A549 (cell line): ENCODE data around the gene CCDC80. TPM values are rescaled to one million over a fixed set of nuclear protein-coding genes. Genes with fewer than 3 reads are reported as not detected.

ENCODE experiments used
- ATAC-seq, 2 experiments: fragments of 200-7000 bp in 1 of 2; fragments of >200 bp in 1 of 2; cut with Nextera tagmentation in 1 of 2; cut with Tn5 transposase in 1 of 2; 3 replicates each; pipeline versions ENCODE4 v1.8.0 to v1.9.1; 2018 to 2020; ENCODE audit warnings: mild to moderate bottlenecking in 1 of 2, moderate library complexity in 1 of 2
- CTCF ChIA-PET: fragments of 300-600 bp; sonication (Branson Sonifier 250); formaldehyde crosslinking; extraction: SDS; loops from one replicate; lab custom pipeline; 2021; ENCODE audit warnings: antibody characterized with exemption, inconsistent platforms; lab: Yijun Ruan, JAX
- POLR2A ChIA-PET: fragments of 350-600 bp; formaldehyde crosslinking; extraction: SDS; loops from one replicate; lab custom pipeline; 2021; ENCODE audit warnings: antibody characterized with exemption, inconsistent platforms; lab: Yijun Ruan, JAX
- DNase-seq, 2 experiments: peaks; one replicate each; pipeline versions ENCODE4 v3.0.0 to v3.0.0-alpha.2; 2011 to 2016; ENCODE audit warnings: low read depth in 1 of 2, low spot score in 1 of 2
- FAIRE-seq: peaks from 2 replicates; lab custom pipeline; 2011; peaks lifted over from hg19 to GRCh38; lab: Jason Lieb, UNC
- H3K27ac ChIP-seq, 2 experiments: fragments of >200 bp; sonication (Bioruptor Twin); formaldehyde crosslinking; 3 replicates each; pipeline ENCODE4 v1.5.1; 2016 to 2017
- H3K4me1 ChIP-seq: fragments of >200 bp; sonication (Bioruptor Twin); formaldehyde crosslinking; 3 replicates; pipeline ENCODE4 v1.6.1; 2016
- H3K4me2 ChIP-seq: fragments of >200 bp; sonication (Bioruptor Twin); formaldehyde crosslinking; 3 replicates; pipeline ENCODE4 v1.6.1; 2016
- H3K4me3 ChIP-seq: fragments of >200 bp; sonication (Bioruptor Twin); formaldehyde crosslinking; 3 replicates; pipeline ENCODE4 v1.5.1; 2016
- H3K9me3 ChIP-seq: fragments of >200 bp; sonication (Bioruptor Twin); formaldehyde crosslinking; 3 replicates; pipeline ENCODE4 v1.6.1; 2016
- ATOH8 ChIP-seq: fragments of 250-450 bp; sonication (Bioruptor Pico); IDR thresholded peaks from 2 replicates; pipeline ENCODE4 v1.5.0; 2020; ENCODE audit warnings: low read depth, mild to moderate bottlenecking, moderate library complexity
- CBX8 ChIP-seq: fragments of 200-600 bp; sonication (generic); IDR thresholded peaks from 2 replicates; pipeline ENCODE4 v1.6.1; 2016
- CEBPB ChIP-seq, 2 experiments: fragments of >200 bp in 1 of 2; sonication (Bioruptor Twin) in 1 of 2; formaldehyde crosslinking in 1 of 2; IDR thresholded peaks; 2 replicates each; pipeline ENCODE4 v1.6.1; 2012 to 2016
- CHD2 ChIP-seq: fragments of 150-350 bp; IDR thresholded peaks from 2 replicates; pipeline ENCODE4 v1.6.1; 2014; ENCODE audit warnings: low read length; ENCODE audit not compliant: partially characterized antibody
- ELK1 ChIP-seq: fragments of 150-350 bp; IDR thresholded peaks from 2 replicates; pipeline ENCODE4 v1.6.1; 2014; ENCODE audit warnings: low read depth, mild to moderate bottlenecking, low read length
- EP300 ChIP-seq, 2 experiments: fragments of >200 bp; sonication (Bioruptor Twin); formaldehyde crosslinking; IDR thresholded peaks; 2 replicates in 1 of 2; 3 replicates in 1 of 2; pipeline ENCODE4 v1.6.1; 2016 to 2017
- FOSL2 ChIP-seq, 2 experiments: fragments of 450-650 bp in 1 of 2; fragments of >200 bp in 1 of 2; sonication (Bioruptor Twin) in 1 of 2; formaldehyde crosslinking; IDR thresholded peaks; 2 replicates each; pipeline versions ENCODE4 v1.5.0 to v1.6.1; 2016 to 2020; ENCODE audit warnings: mild to moderate bottlenecking in 1 of 2, moderate library complexity in 1 of 2
- FOXS1 ChIP-seq: fragments of 250-450 bp; sonication (Bioruptor Pico); IDR thresholded peaks from 2 replicates; pipeline ENCODE4 v1.5.0; 2020; ENCODE audit warnings: mild to moderate bottlenecking, moderate library complexity
- GATA3 ChIP-seq: IDR thresholded peaks from 2 replicates; pipeline ENCODE4 v1.6.1; 2012; ENCODE audit warnings: borderline replicate concordance
- HDAC2 ChIP-seq: fragments of 200-600 bp; sonication (generic); IDR thresholded peaks from 2 replicates; pipeline ENCODE4 v1.6.1; 2016
- HOXB13 ChIP-seq: fragments of 250-450 bp; sonication (Bioruptor Pico); IDR thresholded peaks from 2 replicates; pipeline ENCODE4 v1.5.0; 2020; ENCODE audit warnings: low read depth, mild to moderate bottlenecking, moderate library complexity
- JUN ChIP-seq, 2 experiments: fragments of >200 bp; sonication (Bioruptor Twin); formaldehyde crosslinking; IDR thresholded peaks; 2 replicates in 1 of 2; 3 replicates in 1 of 2; pipeline ENCODE4 v1.6.1; 2016 to 2017
- JUNB ChIP-seq: fragments of >200 bp; sonication (Bioruptor Twin); formaldehyde crosslinking; IDR thresholded peaks from 2 replicates; pipeline ENCODE4 v1.6.1; 2016
- KDM1A ChIP-seq: fragments of 200-600 bp; sonication (generic); IDR thresholded peaks from 2 replicates; pipeline ENCODE4 v1.6.1; 2016; ENCODE audit warnings: low read depth, mild to moderate bottlenecking
- RCOR1 ChIP-seq: fragments of 150-350 bp; IDR thresholded peaks from 2 replicates; pipeline ENCODE4 v1.6.1; 2014; ENCODE audit warnings: antibody characterized with exemption, low read length, low read depth
- RFX5 ChIP-seq: fragments of 450-650 bp; IDR thresholded peaks from 2 replicates; pipeline ENCODE4 v1.7.1; 2014; ENCODE audit warnings: antibody characterized with exemption, mild to moderate bottlenecking, moderate library complexity
- TP53 ChIP-seq: fragments of 250-450 bp; sonication (Bioruptor Pico); IDR thresholded peaks from 2 replicates; pipeline ENCODE4 v1.5.0; 2021; ENCODE audit warnings: mild to moderate bottlenecking, moderate library complexity
- USF2 ChIP-seq: fragments of 450-650 bp; IDR thresholded peaks from 2 replicates; pipeline ENCODE4 v1.6.1; 2014; ENCODE audit warnings: antibody characterized with exemption
- ZC3H11A ChIP-seq: fragments of 450-650 bp; IDR thresholded peaks from 2 replicates; pipeline ENCODE4 v1.6.1; 2014; ENCODE audit warnings: antibody characterized with exemption, mild to moderate bottlenecking
- ZFP36 ChIP-seq: fragments of 450-650 bp; IDR thresholded peaks from 2 replicates; pipeline ENCODE4 v1.6.1; 2014; ENCODE audit warnings: borderline replicate concordance; ENCODE audit not compliant: partially characterized antibody
- WGBS: methylation state at CpG from one replicate; pipeline ENCODE4 v1.1.6; 2017; ENCODE audit errors: missing lambda C conversion rate; 5-methylcytosine and 5-hydroxymethylcytosine counted together
- polyA plus RNA-seq, 4 experiments: library from polyadenylated mRNA; depleted of rRNA in 3 of 4; stranded (reverse); fragments of >200 nt; fragmentation: RNase III in 1 of 4; extraction: RNeasy Plus Mini Kit Qiagen cat#74134 plus additional on column Dnase treatment in 1 of 4; gene quantifications; 2 replicates in 3 of 4; 3 replicates in 1 of 4; pipeline ENCODE4 v1.2.3, GENCODE V29; 2011 to 2017
- TF ChIP-seq, protein P1 (sequence below): IDR thresholded peaks from 2 replicates; pipeline ENCODE4 v1.6.1; 2012
- TF ChIP-seq, protein P2 (sequence below): fragments of >200 bp; sonication (Bioruptor Twin); formaldehyde crosslinking; IDR thresholded peaks from 3 replicates; pipeline ENCODE4 v1.6.1; 2016
- TF ChIP-seq, protein P3 (sequence below): fragments of >200 bp; sonication (Bioruptor Twin); formaldehyde crosslinking; IDR thresholded peaks from 2 replicates; pipeline ENCODE4 v1.6.1; 2016

The CCDC80 gene
- polyA plus RNA-seq, 2 of the 4 experiments (the other 2 are of a cell fraction) = 54.1 to 148 TPM

GRCh38 chr3:112635674-112636073, 5.3 kb downstream of the CCDC80 start:
- DNase-seq = no peak
- H3K9me3 ChIP-seq = no peaks in the 10 kb centered on the region
- no peak for ATAC-seq
- peak overlapping the region; percentile 53 for H3K4me2 ChIP-seq
- WGBS = 70% methylated on average over 1 of the region's 1 CpG
- peaks cover 55% of the 10 kb centered on the region for H3K4me1 ChIP-seq
- ChIA-PET CTCF (interaction anchor here (0.8 to 5.0 kb wide), 4 partner anchors 9 to 344 kb away, joined by 3 to 40 read pairs (median 4); no protein-coding TSS in a partner anchor), POLR2A (no interaction called here)
- TF ChIP-seq USF2 = no peak
- no peak for TF ChIP-seq TP53 (CRISPR knock-in tag)
- no peak for TF ChIP-seq ZFP36
- no peak for TF ChIP-seq CBX8
- TF ChIP-seq ATOH8 (CRISPR knock-in tag) = no peak
- no peak for TF ChIP-seq FOXS1
- TF ChIP-seq CEBPB (IDR thresholded peaks at IDR 0.05) = no peak
- TF ChIP-seq HOXB13 = no peak
- TF ChIP-seq HDAC2 = no peak
- TF ChIP-seq, protein P1, sequence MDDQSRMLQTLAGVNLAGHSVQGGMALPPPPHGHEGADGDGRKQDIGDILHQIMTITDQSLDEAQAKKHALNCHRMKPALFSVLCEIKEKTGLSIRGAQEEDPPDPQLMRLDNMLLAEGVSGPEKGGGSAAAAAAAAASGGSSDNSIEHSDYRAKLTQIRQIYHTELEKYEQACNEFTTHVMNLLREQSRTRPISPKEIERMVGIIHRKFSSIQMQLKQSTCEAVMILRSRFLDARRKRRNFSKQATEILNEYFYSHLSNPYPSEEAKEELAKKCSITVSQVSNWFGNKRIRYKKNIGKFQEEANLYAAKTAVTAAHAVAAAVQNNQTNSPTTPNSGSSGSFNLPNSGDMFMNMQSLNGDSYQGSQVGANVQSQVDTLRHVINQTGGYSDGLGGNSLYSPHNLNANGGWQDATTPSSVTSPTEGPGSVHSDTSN = no peak
- TF ChIP-seq KDM1A = no peak
- TF ChIP-seq CHD2 = no peak
- TF ChIP-seq EP300 (IDR thresholded peaks at IDR 0.05) = no peak
- TF ChIP-seq, protein P2, sequence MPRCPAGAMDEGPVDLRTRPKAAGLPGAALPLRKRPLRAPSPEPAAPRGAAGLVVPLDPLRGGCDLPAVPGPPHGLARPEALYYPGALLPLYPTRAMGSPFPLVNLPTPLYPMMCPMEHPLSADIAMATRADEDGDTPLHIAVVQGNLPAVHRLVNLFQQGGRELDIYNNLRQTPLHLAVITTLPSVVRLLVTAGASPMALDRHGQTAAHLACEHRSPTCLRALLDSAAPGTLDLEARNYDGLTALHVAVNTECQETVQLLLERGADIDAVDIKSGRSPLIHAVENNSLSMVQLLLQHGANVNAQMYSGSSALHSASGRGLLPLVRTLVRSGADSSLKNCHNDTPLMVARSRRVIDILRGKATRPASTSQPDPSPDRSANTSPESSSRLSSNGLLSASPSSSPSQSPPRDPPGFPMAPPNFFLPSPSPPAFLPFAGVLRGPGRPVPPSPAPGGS = no peak
- no peak for TF ChIP-seq ZC3H11A
- no peak for TF ChIP-seq RCOR1
- no peak for TF ChIP-seq ELK1
- TF ChIP-seq, protein P3, sequence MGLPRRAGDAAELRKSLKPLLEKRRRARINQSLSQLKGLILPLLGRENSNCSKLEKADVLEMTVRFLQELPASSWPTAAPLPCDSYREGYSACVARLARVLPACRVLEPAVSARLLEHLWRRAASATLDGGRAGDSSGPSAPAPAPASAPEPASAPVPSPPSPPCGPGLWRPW = no peak
- FAIRE-seq = no peak
- H3K4me3 ChIP-seq = peak overlapping the region; percentile 2; the same call in 1 of the 3 replicates
- 0 out of 6 replicates have a peak overlapping the region, but pooled peaks of 1 of the 2 experiments have one; percentile 3 for H3K27ac ChIP-seq

DNA sequence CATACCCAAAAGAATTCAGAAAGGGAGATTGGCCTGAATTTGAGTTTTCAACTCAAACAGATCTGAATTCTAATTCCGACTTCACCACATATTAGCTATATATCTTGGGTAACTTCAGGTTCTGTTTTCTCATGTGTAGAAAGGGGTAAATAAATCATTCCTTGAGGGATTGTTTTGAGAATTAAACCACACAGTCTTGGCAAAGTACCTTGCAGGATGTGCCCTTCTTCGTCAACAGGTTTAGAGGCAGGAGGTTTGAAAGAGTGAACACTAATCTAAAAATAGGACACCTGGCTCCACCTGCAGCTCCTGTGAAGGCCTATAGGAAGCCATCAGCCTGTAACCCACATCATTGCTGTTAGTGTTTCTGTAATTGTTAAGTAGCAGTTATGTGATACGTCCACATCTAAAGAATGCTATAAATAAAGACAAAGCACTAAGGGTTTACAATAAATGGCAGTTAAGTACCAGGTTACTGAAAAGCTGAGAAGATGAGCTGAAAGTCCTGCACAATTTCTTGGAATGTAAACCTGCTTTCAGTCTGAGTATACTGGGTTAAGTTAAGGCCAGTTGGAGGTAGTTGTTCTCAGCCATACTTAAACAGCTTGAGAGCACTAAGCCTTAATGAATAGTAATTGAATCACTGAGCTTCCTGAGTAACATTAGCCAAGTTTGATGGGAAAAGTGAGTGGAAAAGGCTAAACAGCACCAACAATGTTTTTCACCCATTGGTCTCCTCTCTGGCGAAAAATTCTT, 6.0 kb downstream of the CCDC80 start:
- ATAC-seq (no peak), FAIRE-seq (no peak), DNase-seq (no peak)
- CTCF ChIA-PET = interaction anchor here (0.6 to 1.8 kb wide), 5 partner anchors 8 to 345 kb away, joined by 3 to 4 read pairs (median 4); no protein-coding TSS in a partner anchor
- peaks cover 61% of the 10 kb centered on the region for H3K4me1 ChIP-seq
- POLR2A ChIA-PET = no interaction called here
- WGBS = 88% methylated on average over 4 of the region's 4 CpGs
- TF ChIP-seq JUNB = no peak
- TF ChIP-seq GATA3 = no peak
- TF ChIP-seq HOXB13 = no peak
- TF ChIP-seq KDM1A = no peak
- no peak for TF ChIP-seq FOSL2 (IDR thresholded peaks at IDR 0.05)
- no peak for TF ChIP-seq FOSL2 (CRISPR knock-in tag; IDR thresholded peaks at IDR 0.05)
- no peak for TF ChIP-seq JUN (IDR thresholded peaks at IDR 0.05)
- TF ChIP-seq RFX5 = no peak
- H3K9me3 ChIP-seq = no peaks in the 10 kb centered on the region
- H3K27ac ChIP-seq = no peak overlapping the region
- peak overlapping the region; percentile 58 for H3K4me2 ChIP-seq
- no peak overlapping the region for H3K4me3 ChIP-seq
